GM19328 (cell line): ENCODE results near the gene JMJD6.
"Not testable (repeated sequence)": the region's sequence is repeated elsewhere in the genome, so short reads cannot be mapped to it uniquely, and the experiment has no call there.

Experiments
- ATAC-seq: cut with Tn5 transposase; IDR thresholded peaks from one replicate; pipeline ENCODE4 v1.9.1; 2021; ENCODE audit warnings: mild to moderate bottlenecking, moderate library complexity; ENCODE audit not compliant: unreplicated experiment

JMJD6 gene

GRCh38 chr17:76726231-76726775 is at the start of gene JMJD6:
TSS of gene JMJD6 (minus strand) at chr17:76726606. CDS start at chr17:76726475, 131 bp downstream.
- ATAC-seq: peak; percentile 79

- ATAC-seq: no peak
These were observed 48.7 kb upstream of the JMJD6 start for GRCh38 chr17:76775021-76775600.

- ATAC-seq: no peak
These were observed 46.6 kb upstream of the JMJD6 start for GRCh38 chr17:76772842-76773525.

- ATAC-seq: no peak
These were observed 32.2 kb upstream of the JMJD6 start for GRCh38 chr17:76758570-76758969.

- ATAC-seq: no peak
These were observed 30.9 kb upstream of the JMJD6 start for GRCh38 chr17:76757256-76757655.

GRCh38 chr17:76755285-76755684 is 28.9 kb upstream of the JMJD6 start:
- ATAC-seq: no peak

- no peak for ATAC-seq
These were observed 26.9 kb upstream of the JMJD6 start for GRCh38 chr17:76753061-76753961.

- ATAC-seq: no peak
These were observed 25.6 kb upstream of the JMJD6 start for GRCh38 chr17:76752006-76752405.

- no peak for ATAC-seq
These were observed 25.1 kb upstream of the JMJD6 start for GRCh38 chr17:76751416-76751993.

GRCh38 chr17:76748657-76749056 is 22.3 kb upstream of the JMJD6 start:
- no peak for ATAC-seq

- no peak for ATAC-seq
These were observed 21.4 kb upstream of the JMJD6 start for GRCh38 chr17:76747716-76748363.

- not testable (repeated sequence) for ATAC-seq
These were observed 19.4 kb upstream of the JMJD6 start for GRCh38 chr17:76745785-76746184.

- ATAC-seq: no peak
These were observed 18.3 kb upstream of the JMJD6 start for GRCh38 chr17:76744747-76745146.

- no peak for ATAC-seq
These were observed 16.6 kb upstream of the JMJD6 start for GRCh38 chr17:76742958-76743357.

- ATAC-seq: no peak
These were observed 14.1 kb upstream of the JMJD6 start for GRCh38 chr17:76740329-76741118.

GRCh38 chr17:76739568-76740115 is 13.2 kb upstream of the JMJD6 start:
- ATAC-seq: not testable (repeated sequence)

- no peak for ATAC-seq
These were observed 12.1 kb upstream of the JMJD6 start for GRCh38 chr17:76738468-76738850.

GRCh38 chr17:76737676-76738467 is 11.5 kb upstream of the JMJD6 start, which contains the start of gene MFSD11:
TSS of gene MFSD11 (plus strand) at chr17:76738119. CDS start at chr17:76738353, 234 bp downstream.
- peak; percentile 50 for ATAC-seq
